ENCODE data around the gene SELENOO.
A peak's percentile ranks its signal among the peaks of the same experiment; 100 is the strongest.

Gene SELENOO

DNA sequence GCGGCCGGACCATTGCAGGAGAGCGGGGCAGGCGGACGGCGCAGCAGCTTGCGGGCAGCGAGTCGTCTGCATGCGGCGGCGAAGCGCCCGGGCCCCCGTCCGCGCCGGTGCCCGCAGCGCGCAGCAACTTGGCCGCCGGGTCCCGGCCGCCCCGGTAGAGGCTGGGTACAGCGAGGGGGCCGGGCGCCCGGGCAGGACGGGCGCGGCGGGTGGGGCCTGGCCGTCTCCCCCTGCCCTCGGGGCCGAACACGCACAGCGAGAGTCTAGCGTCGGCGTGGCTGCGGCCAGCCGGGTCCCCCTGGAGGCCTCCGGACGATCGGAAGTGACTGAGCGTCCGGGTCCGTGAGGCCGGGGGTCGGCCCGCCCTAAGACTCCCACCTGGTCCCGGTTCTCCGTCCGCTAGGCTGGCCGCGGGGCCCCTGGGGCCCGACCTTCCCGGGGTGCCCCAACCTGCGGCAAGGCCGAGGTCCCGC lies 15.9 kb upstream of the SELENOO start:
- no peak for DNase-seq (ENCODE audit: low read depth)

DNA sequence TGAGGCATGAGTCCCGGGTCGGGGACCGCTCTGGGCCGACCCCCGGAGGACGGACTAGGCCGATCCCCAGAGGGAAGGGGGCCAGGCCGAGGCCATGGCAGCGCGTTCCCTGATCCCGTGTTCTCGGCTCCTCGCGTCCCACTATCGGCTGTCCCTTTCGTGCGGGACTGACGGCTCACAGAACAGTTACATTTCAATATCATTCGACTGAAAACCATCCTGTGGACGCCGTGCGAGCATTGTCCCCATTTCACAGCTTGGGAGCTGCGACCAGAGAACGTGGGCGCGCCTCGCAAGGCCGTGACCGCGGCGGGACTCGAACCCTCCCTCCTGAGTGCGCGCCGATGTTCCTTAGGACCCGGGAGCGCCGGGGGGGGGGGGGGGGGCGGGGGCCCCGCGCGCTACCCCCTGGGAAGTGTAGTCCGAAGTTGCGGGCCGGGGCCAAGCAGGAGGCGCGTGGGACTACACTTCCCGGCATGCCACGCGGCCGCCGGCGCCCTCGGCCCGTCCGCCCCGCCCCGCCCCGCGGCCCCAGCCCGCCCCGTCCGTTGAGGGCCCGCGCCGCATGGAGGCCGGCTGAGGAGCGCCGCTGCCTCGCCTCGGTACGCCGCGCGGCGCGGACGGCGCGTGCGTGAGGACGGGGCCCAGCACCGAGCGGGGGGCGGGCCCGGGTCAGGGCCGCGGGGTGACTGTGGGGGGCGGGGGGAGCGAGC lies 15.3 kb upstream of the SELENOO start, which contains the start of gene TRABD:
Gene TRABD (plus strand): TSS at position 539 of the 713 bp plus-strand sequence. CDS start 7,148 bp downstream, outside the sequence.
- DNase-seq (ENCODE audit: low read depth) = peak; percentile 82

DNA sequence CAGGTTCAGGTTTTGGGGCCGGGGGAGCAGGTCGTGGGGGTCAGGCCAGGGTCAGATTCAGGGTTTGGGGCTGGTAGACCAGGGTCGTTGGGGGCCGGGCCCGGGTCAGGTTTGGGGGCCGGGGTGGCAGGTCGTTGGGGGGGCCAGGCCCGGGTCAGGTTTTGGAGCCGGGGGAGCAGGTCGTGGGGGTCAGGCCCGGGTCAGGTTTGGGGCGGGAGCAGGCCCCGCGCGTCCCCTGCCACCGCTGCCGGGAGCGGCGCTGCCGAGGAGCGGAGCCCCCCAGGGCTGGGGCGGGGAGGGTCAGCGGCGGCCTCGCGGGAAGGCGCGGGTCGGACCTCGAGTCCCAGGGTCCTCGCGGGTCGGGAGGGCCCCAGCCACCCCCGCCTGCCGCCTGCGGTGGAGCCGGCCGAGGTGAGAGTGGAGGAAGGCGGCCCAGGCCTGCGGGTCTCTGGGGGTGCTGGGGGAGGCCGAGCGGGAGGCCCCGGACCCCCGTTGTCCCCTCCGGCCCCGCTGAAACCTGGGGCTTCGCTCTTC lies 14.6 kb upstream of the SELENOO start:
- no peak for DNase-seq (ENCODE audit: low read depth)

DNA sequence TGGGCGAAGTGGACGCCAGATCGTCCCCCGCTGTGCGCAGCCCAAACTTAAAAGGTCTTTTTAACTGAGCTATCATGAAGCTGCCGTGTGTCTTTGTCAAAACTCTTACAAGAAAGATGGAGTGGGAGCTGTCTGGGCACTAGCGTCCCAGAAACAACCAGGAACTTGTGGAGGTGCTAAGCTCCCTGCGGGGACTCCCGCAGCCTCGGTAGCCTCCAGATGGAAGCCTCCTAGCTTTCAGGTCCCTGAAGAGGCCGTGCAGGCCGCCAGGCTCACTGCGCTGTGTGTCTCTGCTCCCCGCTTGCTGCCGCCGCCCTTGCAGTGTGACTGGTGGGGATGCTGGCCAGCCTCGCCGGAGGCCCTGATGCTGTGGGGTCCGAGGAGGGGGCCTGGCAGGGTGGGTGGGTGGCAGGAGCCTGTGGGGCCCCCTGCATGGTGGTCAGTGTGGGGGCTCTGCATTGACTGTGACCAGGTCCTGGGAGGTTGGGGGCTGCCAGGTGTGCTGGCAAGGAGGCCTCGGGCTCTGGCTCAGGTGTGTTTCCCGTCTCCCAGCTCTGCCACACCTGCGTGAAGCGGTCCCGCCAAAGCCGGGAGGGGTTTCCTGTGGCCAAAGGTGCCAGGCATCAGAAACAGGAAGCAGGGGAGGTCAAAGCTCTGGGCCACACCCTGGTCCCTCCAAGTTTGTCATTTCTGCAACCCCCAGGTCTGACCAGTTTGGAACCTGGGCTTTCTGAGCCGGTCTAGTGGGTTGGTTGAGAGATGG lies 13.9 kb upstream of the SELENOO start:
- no peak for DNase-seq (ENCODE audit: low read depth)

DNA sequence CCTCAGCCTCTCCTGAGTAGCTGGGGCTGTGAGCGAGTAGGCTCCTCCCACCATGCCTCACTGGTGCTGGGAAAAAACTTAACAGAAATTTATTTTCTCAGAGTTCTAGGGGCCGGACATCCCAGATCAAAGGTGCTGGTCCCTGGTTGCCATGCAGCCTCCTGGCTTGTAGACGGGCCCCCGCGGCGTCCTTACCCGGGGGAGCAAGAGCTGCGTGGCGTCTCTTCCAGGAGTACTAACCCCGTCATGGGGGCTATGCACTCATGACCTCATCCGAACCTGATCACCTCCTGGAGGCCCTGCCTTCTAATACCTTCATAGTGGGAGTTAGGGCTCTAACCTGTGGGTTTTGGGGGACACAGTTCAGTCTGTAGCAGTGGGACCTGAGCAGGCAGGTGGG lies 12.5 kb upstream of the SELENOO start:
- no peak for DNase-seq (ENCODE audit: low read depth)

DNA sequence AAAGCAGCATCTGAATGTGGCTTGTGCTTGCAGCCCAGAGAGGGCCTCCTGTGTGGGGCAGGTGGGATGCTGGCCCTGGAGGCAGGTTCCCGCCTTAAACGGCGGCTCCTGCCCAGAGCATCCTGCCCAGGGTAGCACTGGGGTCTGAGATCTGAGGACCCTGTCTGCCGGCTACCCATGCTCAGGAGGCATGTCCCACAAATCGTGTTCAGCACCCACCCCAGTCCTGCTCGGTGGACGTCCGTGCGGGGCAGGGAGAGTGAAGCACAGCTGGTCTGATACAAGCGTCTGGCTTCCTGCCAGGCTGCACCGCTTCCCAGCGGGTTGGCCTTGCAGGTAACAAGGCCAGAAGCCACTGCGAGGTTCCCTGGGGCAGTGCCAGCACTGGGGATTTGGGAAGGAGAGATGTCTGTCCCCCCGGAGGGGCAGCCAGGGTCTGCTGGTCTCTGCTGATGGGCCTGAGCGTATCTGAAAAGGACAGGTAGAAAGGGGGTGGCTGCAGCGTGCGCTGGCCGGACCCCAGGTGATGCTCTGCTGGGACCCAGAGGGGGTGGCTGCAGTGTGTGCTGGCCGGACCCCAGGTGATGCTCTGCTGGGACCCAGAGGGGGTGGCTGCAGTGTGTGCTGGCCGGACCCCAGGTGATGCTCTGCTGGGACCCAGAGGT lies 11.5 kb upstream of the SELENOO start:
- no peak for DNase-seq (ENCODE audit: low read depth)

DNA sequence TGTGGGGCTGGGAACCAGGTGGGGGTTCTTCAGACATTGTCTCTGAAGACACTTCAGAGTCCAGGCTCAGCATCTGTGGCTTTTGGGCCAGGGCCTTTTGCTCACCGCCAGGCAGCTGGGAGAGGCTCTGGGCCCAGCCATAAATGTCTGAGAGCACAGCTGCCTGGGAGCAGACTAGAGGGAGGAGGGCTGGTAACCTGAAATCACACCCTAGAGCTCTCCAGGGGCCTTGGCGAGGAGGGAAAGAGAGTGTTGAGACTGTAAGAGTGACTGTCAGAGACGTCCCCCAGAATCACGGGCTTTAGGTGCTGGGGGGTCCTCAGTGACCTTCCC lies 11.0 kb upstream of the SELENOO start:
- no peak for DNase-seq (ENCODE audit: low read depth)

DNA sequence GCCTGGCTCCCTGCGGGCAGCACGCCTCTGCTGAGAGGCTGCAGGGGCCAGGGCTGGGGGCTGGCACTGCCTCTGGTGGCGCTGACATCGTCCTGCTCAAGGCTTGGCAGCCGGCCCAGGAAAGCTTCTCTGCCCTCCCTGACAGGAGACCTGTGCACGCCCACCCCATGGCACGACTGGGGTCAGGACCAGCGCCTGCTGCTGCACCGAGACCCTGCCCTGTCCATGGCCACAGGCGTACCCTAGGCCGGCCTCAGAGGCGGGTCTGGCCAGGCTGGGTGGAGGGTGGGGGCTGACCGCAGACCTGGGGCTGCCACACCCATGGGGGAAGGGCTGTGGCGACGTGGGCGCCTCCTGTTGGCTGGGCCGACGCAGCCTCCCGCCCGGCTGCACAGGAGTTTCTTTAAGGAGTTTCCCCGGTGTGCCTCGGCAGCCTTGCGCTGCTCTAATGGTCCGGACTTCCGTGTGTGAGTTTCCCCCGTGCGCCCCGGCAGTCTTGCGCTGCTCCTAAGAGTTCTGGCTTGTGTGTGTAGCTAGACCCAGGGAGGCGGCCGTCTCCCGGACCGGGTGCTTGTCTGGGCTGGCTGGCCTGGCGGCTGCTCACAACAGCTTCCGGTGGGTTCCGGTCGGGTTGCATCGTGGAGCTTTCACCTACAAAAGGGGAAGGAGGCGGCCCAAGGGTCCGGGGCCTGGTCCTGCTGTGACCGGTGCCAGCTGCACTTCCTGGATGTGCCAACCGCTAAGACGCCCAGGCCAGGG lies 10.4 kb upstream of the SELENOO start:
- peak; percentile 74 for DNase-seq (ENCODE audit: low read depth)

DNA sequence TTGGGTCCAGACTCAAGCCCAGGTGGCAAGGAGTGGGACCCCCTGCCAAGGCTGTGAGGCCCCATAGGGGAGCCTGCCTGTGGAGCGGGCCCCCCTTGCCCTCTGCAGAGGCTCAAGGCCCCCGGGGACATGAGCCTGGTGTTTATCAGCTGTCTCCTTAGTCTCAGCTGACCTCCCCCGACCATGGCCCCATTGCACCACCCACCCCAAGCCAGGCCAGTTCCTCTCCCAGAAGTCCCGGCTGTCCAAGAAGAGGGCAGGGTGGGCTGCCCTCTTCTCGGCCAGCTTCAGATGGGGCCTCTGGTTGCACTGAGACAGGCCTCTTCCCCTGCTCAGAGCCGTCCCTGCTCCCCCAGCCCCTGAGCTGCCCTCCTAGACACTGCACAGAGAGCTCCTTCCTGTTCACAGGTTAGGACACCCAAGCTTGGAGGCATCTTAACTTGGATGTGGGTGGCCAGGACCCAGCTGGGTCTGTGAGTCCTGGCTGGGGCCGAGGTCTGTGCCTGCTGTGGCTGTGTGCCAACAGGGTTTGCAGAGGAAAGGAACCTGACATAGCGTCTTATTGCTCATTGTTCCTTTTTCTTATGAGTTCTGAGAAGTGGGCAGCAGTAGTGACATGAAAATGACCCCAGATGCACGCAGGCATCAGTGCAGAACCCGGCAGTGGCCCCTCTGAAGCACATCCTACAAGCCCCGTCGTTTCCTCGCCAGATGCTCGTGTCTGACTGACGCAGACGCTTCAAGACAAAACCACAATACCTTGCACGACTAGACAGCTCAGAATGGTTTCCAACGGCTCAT lies 9.7 kb upstream of the SELENOO start:
- peak; percentile 52 for DNase-seq (ENCODE audit: low read depth)

DNA sequence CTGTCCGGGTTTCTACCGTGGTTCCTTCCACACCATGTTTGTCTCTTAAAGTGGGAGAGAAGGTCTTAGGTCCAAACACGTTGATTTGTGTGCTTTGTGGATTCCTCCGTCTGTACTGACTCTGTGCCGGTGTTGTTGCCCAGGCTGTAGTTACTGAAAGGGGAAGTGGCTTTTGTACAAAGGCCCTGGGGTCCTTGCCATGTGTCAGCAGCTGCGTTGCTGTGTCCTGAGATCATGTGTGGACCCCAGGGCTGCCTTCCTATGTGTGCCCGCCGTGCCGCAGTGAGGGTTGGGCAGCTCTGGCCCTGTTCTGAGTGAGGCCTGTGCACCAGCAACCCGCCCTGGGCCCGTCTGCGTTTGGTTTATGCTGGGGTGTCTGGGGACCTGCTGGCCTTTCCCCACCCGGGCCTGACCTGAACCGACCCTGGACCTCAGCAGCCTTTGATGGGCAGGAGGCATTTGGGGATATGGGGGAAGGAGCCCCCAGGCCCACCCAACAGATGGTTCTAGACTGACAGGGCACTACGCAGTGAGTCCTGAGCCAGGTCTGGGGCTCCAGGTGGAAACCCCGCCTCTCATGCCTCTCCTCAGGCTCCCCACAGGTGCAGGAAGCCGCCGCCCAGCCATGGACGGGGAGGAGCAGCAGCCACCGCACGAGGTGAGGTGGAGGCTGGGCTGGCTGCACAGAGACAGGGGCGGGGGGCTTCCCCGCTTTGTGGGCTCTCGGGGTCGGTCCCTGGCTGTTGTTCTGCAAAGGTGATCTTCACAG lies 8.2 kb upstream of the SELENOO start:
- no peak for DNase-seq (ENCODE audit: low read depth)

DNA sequence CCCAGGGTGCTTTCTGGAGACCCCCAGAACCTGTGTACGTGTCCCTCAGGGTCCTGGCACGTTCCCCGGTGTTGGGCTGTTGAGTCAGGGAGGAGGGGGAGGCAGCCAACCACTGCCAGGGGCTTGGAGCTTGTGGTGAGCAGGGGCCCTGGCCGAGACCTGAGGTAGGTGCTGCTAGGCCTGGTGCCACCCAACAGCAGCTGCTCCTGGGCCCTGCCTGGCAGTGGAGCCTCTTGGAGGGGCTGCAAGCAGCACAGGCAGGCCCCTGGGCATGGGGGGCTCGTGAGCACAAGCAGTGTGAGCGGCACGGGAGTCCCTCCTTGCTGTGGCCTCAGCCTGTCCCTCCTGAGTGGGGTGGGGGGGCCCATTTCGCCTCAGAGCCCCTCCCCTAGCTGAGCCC lies 7.2 kb upstream of the SELENOO start:
- DNase-seq (ENCODE audit: low read depth) = no peak

DNA sequence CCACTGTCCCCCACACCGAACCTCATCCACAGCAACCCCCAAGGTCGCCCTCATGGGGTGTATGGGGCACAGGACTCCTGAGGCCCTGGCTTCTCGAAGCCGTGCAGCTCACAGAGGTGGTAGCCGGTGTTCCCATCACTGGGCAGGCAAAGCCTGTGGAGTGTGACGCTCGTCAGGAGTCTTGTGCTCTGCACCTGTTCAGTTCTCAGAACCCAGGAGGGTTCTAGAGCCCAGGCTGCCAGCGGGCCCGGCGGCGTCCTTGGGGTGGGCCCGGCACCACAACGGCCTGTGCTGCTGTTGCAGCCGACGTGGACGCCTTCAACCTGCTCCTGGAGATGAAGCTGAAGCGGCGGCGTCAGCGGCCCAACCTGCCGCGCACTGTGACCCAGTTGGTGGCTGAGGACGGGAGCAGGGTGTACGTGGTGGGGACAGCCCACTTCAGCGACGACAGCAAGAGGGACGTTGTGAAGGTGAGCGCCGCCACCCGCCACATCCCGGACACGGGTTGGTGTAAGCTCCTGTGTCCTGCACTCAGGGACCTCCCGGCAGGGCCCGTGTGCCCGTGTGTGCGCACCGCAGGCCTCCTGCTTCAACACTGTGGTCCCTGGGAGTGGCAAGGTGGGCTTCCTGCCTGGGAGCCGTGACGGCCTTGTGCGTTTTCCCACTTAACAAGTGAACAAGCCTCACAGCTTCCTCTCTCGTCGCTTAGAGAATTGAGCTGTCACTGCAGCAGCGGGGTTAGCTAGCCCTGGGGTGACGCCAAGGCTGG lies 6.6 kb upstream of the SELENOO start:
- DNase-seq (ENCODE audit: low read depth) = no peak

DNA sequence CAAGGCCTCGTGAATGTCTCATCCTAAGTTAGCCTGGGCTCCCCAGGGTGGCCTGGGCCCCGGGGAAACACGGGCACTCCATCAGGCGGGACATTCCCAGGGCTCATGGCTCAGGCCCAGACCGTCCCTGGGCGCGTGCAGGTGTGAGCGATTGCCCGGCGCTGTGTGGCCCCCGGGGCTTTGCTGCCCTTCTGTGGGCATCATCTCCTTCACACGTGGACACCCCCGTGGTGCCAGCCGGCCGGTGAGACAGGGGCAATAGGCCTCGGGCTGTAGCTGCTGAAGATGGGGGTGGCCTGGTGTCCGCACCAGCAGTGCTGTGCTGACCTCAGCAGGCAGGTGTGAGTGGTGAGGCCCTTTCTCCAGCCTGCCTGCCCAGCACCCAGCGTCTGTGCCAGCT lies 4.6 kb upstream of the SELENOO start:
- no peak for DNase-seq (ENCODE audit: low read depth)

DNA sequence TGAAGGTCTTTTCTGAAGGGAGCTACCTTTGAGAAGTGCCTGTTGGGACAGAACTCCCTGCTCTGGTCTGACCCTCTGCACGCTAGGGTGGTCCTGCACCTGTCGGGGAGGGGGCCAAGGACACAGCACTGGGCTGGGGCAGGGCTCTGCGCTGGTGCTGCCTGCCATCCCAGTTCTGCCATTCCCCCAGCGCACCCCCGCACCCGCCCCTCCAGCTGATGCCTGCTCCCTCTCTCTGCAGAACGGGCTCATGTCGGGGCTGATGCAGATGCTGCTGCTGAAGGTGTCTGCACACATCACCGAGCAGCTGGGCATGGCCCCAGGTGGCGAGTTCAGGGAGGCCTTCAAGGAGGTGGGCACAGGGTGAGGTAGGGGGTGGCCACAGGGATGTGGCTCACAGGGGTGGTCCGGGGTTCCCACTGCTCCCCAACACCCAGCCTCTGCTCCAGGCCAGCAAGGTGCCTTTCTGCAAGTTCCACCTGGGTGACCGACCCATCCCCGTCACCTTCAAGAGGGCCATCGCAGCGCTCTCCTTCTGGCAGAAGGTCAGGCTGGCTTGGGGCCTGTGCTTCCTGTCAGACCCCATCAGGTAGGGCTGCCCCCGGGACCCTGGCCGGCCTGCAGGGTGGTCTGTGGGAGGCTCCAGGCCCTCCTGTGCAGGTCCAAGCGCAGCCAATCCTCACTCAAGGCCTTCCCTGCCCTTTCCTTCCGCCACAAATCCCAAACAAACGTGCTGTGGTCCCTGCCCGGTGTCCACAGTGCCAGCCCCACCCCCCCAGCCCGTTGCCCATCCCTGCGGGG lies 3.6 kb upstream of the SELENOO start:
- no peak for DNase-seq (ENCODE audit: low read depth)

DNA sequence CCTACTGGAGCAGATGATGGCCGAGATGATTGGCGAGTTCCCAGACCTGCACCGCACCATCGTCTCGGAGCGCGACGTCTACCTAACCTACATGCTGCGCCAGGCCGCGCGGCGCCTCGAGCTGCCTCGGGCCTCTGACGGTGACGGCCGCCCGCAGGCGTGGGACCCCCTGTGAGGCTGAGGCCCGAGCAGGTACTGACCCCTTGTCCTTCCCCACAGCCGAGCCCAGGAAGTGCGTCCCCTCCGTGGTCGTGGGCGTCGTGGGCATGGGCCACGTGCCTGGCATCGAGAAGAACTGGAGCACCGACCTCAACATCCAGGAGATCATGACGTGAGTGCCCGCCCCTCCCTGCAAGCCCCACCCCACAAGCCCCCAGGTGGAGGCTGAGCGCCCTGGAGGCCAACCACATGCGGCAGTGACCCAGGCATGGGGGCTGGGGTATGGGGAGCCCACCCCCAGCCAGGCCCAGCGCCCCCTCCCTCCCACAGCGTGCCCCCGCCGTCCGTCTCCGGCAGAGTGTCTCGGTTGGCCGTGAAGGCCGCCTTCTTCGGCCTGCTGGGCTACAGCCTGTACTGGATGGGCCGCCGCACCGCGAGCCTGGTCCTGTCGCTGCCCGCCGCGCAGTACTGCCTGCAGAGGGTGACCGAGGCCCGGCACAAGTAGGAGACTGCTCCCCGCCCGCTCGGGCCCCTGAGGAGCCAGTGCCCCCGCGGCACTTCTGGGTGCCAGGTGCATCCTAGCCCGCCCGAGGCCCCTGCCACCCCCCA lies 2.8 kb upstream of the SELENOO start:
- DNase-seq (ENCODE audit: low read depth) = no peak

DNA sequence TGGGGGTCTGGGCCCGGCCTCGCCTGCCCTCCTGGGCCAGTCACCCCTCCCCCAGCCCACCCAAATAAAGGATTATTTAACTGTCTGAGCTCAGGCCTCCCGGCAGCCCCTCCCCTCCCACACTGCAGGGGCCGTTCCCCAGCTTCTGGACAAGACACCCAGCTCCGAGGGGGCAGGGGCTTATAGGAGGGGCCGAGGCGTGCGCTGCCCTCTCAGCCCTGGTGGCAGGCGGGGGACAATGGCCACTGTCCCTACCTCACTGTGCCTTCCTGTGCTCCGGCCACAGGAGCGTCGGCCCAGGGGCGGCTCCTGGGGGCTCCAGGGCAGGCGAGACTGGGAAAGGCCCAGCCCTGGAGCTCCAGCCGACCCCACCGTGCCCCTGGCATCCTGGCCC lies 2.2 kb upstream of the SELENOO start:
- no peak for DNase-seq (ENCODE audit: low read depth)

DNA sequence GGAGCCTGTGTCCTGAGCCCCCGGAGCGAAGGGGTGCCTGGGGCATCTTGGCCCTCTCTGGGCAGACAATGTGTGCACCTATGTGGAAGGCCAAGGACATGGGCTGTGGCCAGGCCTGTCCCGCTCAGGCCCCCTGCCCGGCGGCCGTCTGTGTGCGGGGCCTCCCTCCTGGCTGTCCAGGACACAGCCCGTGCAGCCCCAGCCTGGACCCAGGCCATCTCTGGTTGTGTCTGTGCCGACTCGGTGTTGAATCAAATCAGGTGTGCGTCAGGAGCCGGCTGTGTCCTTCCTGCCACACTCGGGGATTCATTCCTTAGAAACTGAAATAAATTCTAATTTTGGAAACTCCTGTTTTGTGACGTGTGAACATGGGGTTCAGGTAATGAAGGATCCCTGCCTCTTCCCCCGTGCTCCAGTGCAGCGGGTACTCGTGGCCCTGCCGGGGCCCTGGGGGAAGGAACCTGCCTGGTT lies 1.5 kb upstream of the SELENOO start:
- DNase-seq (ENCODE audit: low read depth) = no peak
